Measurements from ENCODE around the gene ANKFN1. TPM values are rescaled to one million over a fixed set of nuclear protein-coding genes. Genes with fewer than 3 reads are reported as not detected.
A peak's percentile ranks its signal among the peaks of the same experiment; 100 is the strongest.

Gene ANKFN1
- polyA plus RNA-seq, 3 donors: not detected

- no peak overlapping the region for H3K4me3 ChIP-seq (replicated peaks in 1 of 3; ENCODE audit: low read depth in 2 of 3, low read length in 3 of 3)
- Mint-ChIP-seq H3K27ac (no peak overlapping the region), H3K27me3 (ENCODE audit: low read depth in 3 of 3) (peaks cover 0 to 2% (median 0%) of the 10 kb centered on the region in 3 donors), H3K4me1 (peaks cover 24% of the 10 kb centered on the region), H3K36me3 (no peaks in the 10 kb centered on the region), H3K4me3 (no peak overlapping the region), H3K9me3 (peaks cover 0 to 3% (median 2%) of the 10 kb centered on the region in 7 donors)
- no peaks in the 10 kb centered on the region for H3K27me3 ChIP-seq (ENCODE audit: control insufficient read depth in 2 of 2, insufficient read depth in 2 of 2, low read length in 2 of 2)
- intact Hi-C loops (cut with micrococcal nuclease): no loop called here
- no peak overlapping the region for H2AFZ ChIP-seq (ENCODE audit: insufficient read depth, low read depth, low read length, poor library complexity, severe bottlenecking)
- no peak overlapping the region for H3K27ac ChIP-seq (ENCODE audit: low read depth in 1 of 2, low read length in 2 of 2)
- DNase-seq: no peak
- no peaks in the 10 kb centered on the region for H3K36me3 ChIP-seq (replicated peaks in 1 of 2; ENCODE audit: control insufficient read depth in 1 of 2, insufficient read depth in 2 of 2, low read length in 2 of 2)
- H3K79me2 ChIP-seq (ENCODE audit: insufficient read depth, low read length): no peaks in the 10 kb centered on the region
- no peaks in the 10 kb centered on the region for H4K20me1 ChIP-seq (ENCODE audit: insufficient read depth, low read length)
- no peak overlapping the region for H3K4me2 ChIP-seq (replicated peaks; ENCODE audit: extremely low read depth, low read length, poor library complexity, severe bottlenecking)
- WGBS (ENCODE audit: insufficient coverage): 93% methylated on average over 2 of the region's 3 CpGs
- no peak for TF ChIP-seq CTCF (IDR thresholded peaks at IDR 0.05)
- no peak overlapping the region for H3K9ac ChIP-seq (ENCODE audit: insufficient read depth, low read length, poor library complexity, severe bottlenecking)
- H3K4me1 ChIP-seq (ENCODE audit: control insufficient read depth in 1 of 2, insufficient read depth in 2 of 2, low read length in 2 of 2): peaks cover 15 to 16% of the 10 kb centered on the region in 2 donors
- no peaks in the 10 kb centered on the region for H3K9me3 ChIP-seq (replicated peaks in 1 of 2; ENCODE audit: control insufficient read depth in 1 of 2, insufficient read depth in 1 of 2, low read length in 2 of 2)
These were observed 146.9 kb downstream of the ANKFN1 start for GRCh38 chr17:56300144-56300543.

- peak; percentile 51 to 87 (median 58) for DNase-seq
- Histone ChIP-seq H3K9me3 (replicated peaks in 1 of 2; ENCODE audit: control insufficient read depth in 1 of 2, insufficient read depth in 1 of 2, low read length in 2 of 2) (no peaks in the 10 kb centered on the region), H3K36me3 (replicated peaks in 1 of 2; ENCODE audit: control insufficient read depth in 1 of 2, insufficient read depth in 2 of 2, low read length in 2 of 2) (no peaks in the 10 kb centered on the region), H2AFZ (ENCODE audit: insufficient read depth, low read depth, low read length, poor library complexity, severe bottlenecking) (no peak overlapping the region), H4K20me1 (ENCODE audit: insufficient read depth, low read length) (no peaks in the 10 kb centered on the region), H3K79me2 (ENCODE audit: insufficient read depth, low read length) (no peaks in the 10 kb centered on the region), H3K9ac (ENCODE audit: insufficient read depth, low read length, poor library complexity, severe bottlenecking) (no peak overlapping the region), H3K4me1 (ENCODE audit: control insufficient read depth in 1 of 2, insufficient read depth in 2 of 2, low read length in 2 of 2) (peaks cover 6 to 12% of the 10 kb centered on the region in 2 donors), H3K27ac (ENCODE audit: low read depth in 1 of 2, low read length in 2 of 2) (no peak overlapping the region), H3K4me3 (replicated peaks in 1 of 3; ENCODE audit: low read depth in 2 of 3, low read length in 3 of 3) (no peak overlapping the region), H3K4me2 (replicated peaks; ENCODE audit: extremely low read depth, low read length, poor library complexity, severe bottlenecking) (no peak overlapping the region), H3K27me3 (ENCODE audit: control insufficient read depth in 2 of 2, insufficient read depth in 2 of 2, low read length in 2 of 2) (no peaks in the 10 kb centered on the region)
- H3K4me1 Mint-ChIP-seq: peaks cover 12% of the 10 kb centered on the region
- no peak overlapping the region for H3K4me3 Mint-ChIP-seq
- TF ChIP-seq CTCF (IDR thresholded peaks at IDR 0.05): peak; percentile 35
- WGBS (ENCODE audit: insufficient coverage): no CpG with 5 or more reads among the region's 1 CpG
- no peaks in the 10 kb centered on the region for H3K36me3 Mint-ChIP-seq
- peaks cover 0 to 4% (median 0%) of the 10 kb centered on the region in 7 donors for H3K9me3 Mint-ChIP-seq
- intact Hi-C loops (cut with micrococcal nuclease): no loop called here
- peaks cover 0 to 2% (median 0%) of the 10 kb centered on the region in 3 donors for H3K27me3 Mint-ChIP-seq (ENCODE audit: low read depth in 3 of 3)
- peak overlapping the region in 2 of 7 donors; percentile 26 to 69 for H3K27ac Mint-ChIP-seq
These were observed 151.7 kb downstream of the ANKFN1 start for GRCh38 chr17:56305007-56305406.
